Osteoblast (primary cell): ENCODE data around the gene KLHDC1. TPM values are rescaled to one million over a fixed set of nuclear protein-coding genes. Genes with fewer than 3 reads are reported as not detected.
A peak's percentile ranks its signal among the peaks of the same experiment; 100 is the strongest.

Experiments used
- DNase-seq: peaks from one replicate; pipeline ENCODE4 v3.0.0; 2011; ENCODE audit warnings: low spot score, mixed read lengths; ENCODE audit not compliant: insufficient read length; ENCODE audit errors: missing footprints
- H2AFZ ChIP-seq: 2 replicates; pipeline ENCODE4 v1.6.0; 2011; ENCODE audit warnings: mild to moderate bottlenecking, low read length
- H3K27ac ChIP-seq: 2 replicates; pipeline ENCODE4 v1.5.1; 2011; ENCODE audit warnings: mild to moderate bottlenecking, low read depth, low read length, moderate library complexity
- H3K27me3 ChIP-seq: 2 replicates; pipeline ENCODE4 v1.6.0; 2012; ENCODE audit warnings: mild to moderate bottlenecking, control low read depth, inconsistent platforms, low read length, moderate library complexity; ENCODE audit not compliant: insufficient read depth
- H3K36me3 ChIP-seq: 2 replicates; pipeline ENCODE4 v1.5.1; 2011; ENCODE audit warnings: mild to moderate bottlenecking, low read length, control low read depth, moderate library complexity; ENCODE audit not compliant: insufficient read depth
- H3K4me1 ChIP-seq: 2 replicates; pipeline ENCODE4 v1.5.1; 2011; ENCODE audit warnings: mild to moderate bottlenecking, low read length, control low read depth, moderate library complexity; ENCODE audit not compliant: insufficient read depth
- H3K4me2 ChIP-seq: 2 replicates; pipeline ENCODE4 v1.6.0; 2011; ENCODE audit warnings: mild to moderate bottlenecking, low read length; ENCODE audit not compliant: insufficient read depth
- H3K4me3 ChIP-seq: fragments of 200-600 bp; sonication (generic); 3 replicates; pipeline ENCODE4 v1.5.1; 2012; ENCODE audit warnings: mild to moderate bottlenecking, low read length, inconsistent platforms; ENCODE audit not compliant: insufficient read depth
- H3K79me2 ChIP-seq: 2 replicates; pipeline ENCODE4 v1.6.0; 2012; ENCODE audit warnings: mild to moderate bottlenecking, low read length, control low read depth, inconsistent platforms; ENCODE audit not compliant: insufficient read depth
- H3K9me3 ChIP-seq: 2 replicates; pipeline ENCODE4 v1.5.1; 2011; ENCODE audit warnings: low read depth, low read length, control low read depth
- H4K20me1 ChIP-seq: 2 replicates; pipeline ENCODE4 v1.6.0; 2012; ENCODE audit warnings: mild to moderate bottlenecking, low read length, control low read depth; ENCODE audit not compliant: insufficient read depth
- total RNA-seq: library from RNA; depleted of rRNA; stranded (reverse); fragments of >200 nt; gene quantifications from 2 replicates; pipeline ENCODE4 v1.2.3, GENCODE V29; 2012
- TF ChIP-seq, protein P1 (sequence below): IDR thresholded peaks from 2 replicates; pipeline ENCODE4 v1.5.1; 2011; ENCODE audit warnings: mild to moderate bottlenecking, low read depth, low read length, moderate library complexity; ENCODE audit errors: extremely low read depth

KLHDC1 gene
- total RNA-seq, 1 donor = 2.9 TPM

DNA sequence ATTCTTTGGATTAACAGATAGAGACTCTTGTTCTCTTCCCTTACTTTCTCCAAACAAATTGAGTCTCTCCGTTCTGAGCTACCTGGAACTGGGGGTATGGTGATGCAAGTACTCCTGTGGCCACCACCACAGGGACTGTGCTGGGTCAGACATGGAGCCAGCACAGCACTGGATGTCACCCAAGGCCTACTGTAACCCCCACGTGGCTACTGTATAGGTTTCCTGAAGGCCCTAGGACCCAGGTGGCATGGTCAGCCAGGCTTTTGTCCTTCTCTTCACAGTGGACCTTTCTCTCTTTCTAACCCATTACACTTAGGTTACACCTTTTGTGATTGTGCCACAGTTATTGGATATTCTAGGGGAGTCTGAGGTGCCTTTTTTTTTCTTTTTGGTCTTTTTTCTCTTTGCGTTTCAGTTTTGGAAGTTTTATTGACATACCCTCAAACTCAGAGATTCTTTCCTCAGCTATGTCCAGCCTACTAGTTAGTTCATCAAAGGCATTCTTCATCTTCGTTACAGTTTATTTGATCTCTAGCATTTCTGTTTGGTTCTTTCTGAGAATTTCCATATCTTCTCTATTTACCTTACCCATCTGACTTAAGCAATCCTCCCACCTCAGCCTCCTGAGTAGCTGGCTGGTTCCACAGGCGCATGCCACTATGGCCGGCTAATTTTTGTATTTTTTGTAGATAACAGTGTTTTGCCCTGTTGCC, 69.1 kb downstream of the KLHDC1 start:
- Histone ChIP-seq H3K27ac (peak overlapping the region; percentile 24), H3K4me1 (peaks cover 3% of the 10 kb centered on the region), H3K9me3 (no peaks in the 10 kb centered on the region), H4K20me1 (no peaks in the 10 kb centered on the region), H3K79me2 (no peaks in the 10 kb centered on the region), H3K36me3 (no peaks in the 10 kb centered on the region), H2AFZ (no peak overlapping the region), H3K27me3 (no peaks in the 10 kb centered on the region), H3K4me2 (no peak overlapping the region), H3K4me3 (no peak overlapping the region)
- no peak for DNase-seq
- TF ChIP-seq, protein P1, sequence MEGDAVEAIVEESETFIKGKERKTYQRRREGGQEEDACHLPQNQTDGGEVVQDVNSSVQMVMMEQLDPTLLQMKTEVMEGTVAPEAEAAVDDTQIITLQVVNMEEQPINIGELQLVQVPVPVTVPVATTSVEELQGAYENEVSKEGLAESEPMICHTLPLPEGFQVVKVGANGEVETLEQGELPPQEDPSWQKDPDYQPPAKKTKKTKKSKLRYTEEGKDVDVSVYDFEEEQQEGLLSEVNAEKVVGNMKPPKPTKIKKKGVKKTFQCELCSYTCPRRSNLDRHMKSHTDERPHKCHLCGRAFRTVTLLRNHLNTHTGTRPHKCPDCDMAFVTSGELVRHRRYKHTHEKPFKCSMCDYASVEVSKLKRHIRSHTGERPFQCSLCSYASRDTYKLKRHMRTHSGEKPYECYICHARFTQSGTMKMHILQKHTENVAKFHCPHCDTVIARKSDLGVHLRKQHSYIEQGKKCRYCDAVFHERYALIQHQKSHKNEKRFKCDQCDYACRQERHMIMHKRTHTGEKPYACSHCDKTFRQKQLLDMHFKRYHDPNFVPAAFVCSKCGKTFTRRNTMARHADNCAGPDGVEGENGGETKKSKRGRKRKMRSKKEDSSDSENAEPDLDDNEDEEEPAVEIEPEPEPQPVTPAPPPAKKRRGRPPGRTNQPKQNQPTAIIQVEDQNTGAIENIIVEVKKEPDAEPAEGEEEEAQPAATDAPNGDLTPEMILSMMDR = no peak

DNA sequence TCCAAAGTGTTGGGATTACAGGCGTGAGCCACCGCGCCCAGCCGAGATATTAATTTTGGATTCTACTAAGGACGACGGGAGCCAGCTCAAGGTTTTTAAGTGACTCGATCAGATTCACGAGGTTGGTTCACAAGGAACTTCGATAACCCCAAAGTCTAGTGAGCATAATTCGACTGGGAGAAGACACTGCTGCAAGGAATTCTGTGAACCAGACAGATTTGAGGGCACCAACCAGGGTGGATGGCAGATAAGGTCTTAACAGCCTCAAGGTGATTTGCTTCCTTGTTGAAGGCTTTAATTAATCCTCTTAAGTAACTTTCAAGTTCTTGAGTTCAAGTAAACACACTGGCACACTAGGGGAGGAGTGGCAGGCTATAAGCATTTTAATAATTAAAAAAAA, 73.9 kb downstream of the KLHDC1 start:
- H3K4me3 ChIP-seq = peak overlapping the region; percentile 99
- H3K27ac ChIP-seq = peak overlapping the region; percentile 96
- H3K79me2 ChIP-seq = peaks cover 28% of the 10 kb centered on the region
- DNase-seq = peak; percentile 9
- H3K27me3 ChIP-seq = no peaks in the 10 kb centered on the region
- no peaks in the 10 kb centered on the region for H3K9me3 ChIP-seq
- H3K4me2 ChIP-seq = peak overlapping the region; percentile 94
- TF ChIP-seq, protein P1 = no peak
- H3K36me3 ChIP-seq = peaks cover 3% of the 10 kb centered on the region
- peaks cover 25% of the 10 kb centered on the region for H3K4me1 ChIP-seq
- H4K20me1 ChIP-seq = peaks cover 25% of the 10 kb centered on the region
- H2AFZ ChIP-seq = peak overlapping the region; percentile 92

DNA sequence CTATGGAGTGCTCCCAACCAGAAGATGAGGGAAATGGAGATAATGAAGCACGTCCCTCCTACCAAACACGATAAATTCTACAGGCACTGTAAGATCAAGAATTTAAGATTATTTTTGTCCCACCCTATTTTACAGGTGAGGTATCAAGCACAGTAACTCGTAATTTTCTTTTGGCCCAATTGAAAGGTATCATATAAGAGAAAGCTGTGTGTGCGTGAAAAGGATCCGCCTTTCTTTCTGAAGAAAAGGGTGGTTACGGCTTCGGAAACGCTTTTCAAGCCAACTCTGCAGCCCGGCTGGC, 74.3 kb downstream of the KLHDC1 start:
- TF ChIP-seq, protein P1 = no peak
- H3K27me3 ChIP-seq = no peaks in the 10 kb centered on the region
- H3K36me3 ChIP-seq = peaks cover 5% of the 10 kb centered on the region
- peak overlapping the region; percentile 96 for H3K27ac ChIP-seq
- H3K4me3 ChIP-seq = peak overlapping the region; percentile 99
- peak overlapping the region; percentile 92 for H2AFZ ChIP-seq
- H4K20me1 ChIP-seq = peaks cover 28% of the 10 kb centered on the region
- DNase-seq = no peak
- peaks cover 29% of the 10 kb centered on the region for H3K79me2 ChIP-seq
- peaks cover 25% of the 10 kb centered on the region for H3K4me1 ChIP-seq
- H3K4me2 ChIP-seq = peak overlapping the region; percentile 94
- H3K9me3 ChIP-seq = no peaks in the 10 kb centered on the region

DNA sequence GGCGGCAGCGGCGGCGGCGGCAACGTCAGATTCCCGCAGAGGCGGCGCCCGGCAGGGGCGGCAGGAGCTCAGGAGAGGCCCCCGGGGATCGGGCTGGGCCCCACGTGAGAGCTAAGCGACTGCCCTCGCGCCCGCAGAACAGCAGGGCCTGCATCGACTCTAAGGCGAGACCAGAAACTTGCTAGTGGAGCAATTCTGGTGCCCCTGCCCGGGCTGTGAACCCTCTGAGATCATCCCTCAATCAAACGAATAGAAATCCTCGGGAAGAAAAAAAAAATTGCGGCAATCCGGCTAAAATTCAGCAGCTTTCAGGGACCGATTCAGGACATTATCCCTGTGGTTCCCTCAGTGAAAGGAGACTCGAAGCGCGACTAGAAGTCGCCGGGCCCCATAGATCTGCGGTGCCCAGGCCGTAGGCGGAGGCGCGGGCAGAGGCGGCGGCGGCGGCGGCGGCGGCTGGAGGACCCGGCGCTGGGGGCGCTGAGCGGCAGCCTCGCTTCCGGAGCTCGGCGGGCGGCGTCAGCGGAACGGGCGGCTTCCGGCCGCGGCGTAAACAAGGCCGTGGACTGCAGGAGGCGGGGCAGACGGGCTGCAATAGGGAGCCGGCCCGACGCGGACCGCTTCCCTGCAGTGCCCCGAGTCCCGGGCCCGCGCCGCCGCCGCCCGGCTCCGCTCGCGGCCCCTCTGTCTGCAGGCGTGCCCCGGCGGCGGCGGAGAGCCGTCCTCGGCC, 74.8 kb downstream of the KLHDC1 start, which contains the start of gene KLHDC2:
TSS of gene KLHDC2 (plus strand) at position 583 of the 730 bp plus-strand sequence. CDS start 316 bp downstream, outside the sequence.
- no peaks in the 10 kb centered on the region for H3K27me3 ChIP-seq
- peak within 1 kb of the TSS; percentile 96 for H3K27ac ChIP-seq
- peak within 1 kb of the TSS; percentile 99 for H3K4me3 ChIP-seq
- peaks cover 25% of the 10 kb centered on the region for H3K4me1 ChIP-seq
- peaks cover 32% of the 10 kb centered on the region for H4K20me1 ChIP-seq
- H3K79me2 ChIP-seq = peaks cover 32% of the 10 kb centered on the region
- TF ChIP-seq, protein P1 = no peak
- peak within 1 kb of the TSS; percentile 99 for H3K4me2 ChIP-seq
- peaks cover 10% of the 10 kb centered on the region for H3K36me3 ChIP-seq
- peak within 1 kb of the TSS; percentile 92 for H2AFZ ChIP-seq
- peak; percentile 95 for DNase-seq
- no peaks in the 10 kb centered on the region for H3K9me3 ChIP-seq
